Measurements from ENCODE around the gene PCBP3.

PCBP3 gene

GRCh38 chr21:45983649-45983965, 340.1 kb downstream of the PCBP3 start:
- TF ChIP-seq EZH2 (IDR thresholded peaks at IDR 0.05; ENCODE audit: borderline replicate concordance, low read depth, low read length, severe bottlenecking) = no peak
- H3K9ac ChIP-seq (ENCODE audit: low read depth, low read length) = no peak overlapping the region
- no peak overlapping the region for H3K27ac ChIP-seq (ENCODE audit: low read length)
- H4K20me1 ChIP-seq (ENCODE audit: insufficient read depth, low read length) = no peaks in the 10 kb centered on the region
- H3K36me3 ChIP-seq (ENCODE audit: insufficient read depth, low read length) = no peaks in the 10 kb centered on the region
- no peaks in the 10 kb centered on the region for H3K9me3 ChIP-seq (ENCODE audit: insufficient read depth, low read length, severe bottlenecking)
- H3K4me3 ChIP-seq (ENCODE audit: low read depth in 1 of 2, low read length in 2 of 2) = no peak overlapping the region
- H3K4me2 ChIP-seq (ENCODE audit: insufficient read depth, low read length) = no peak overlapping the region
- no peak for DNase-seq
- no peak for ATAC-seq (ENCODE audit: insufficient read depth, low read depth)
- H3K27me3 ChIP-seq (ENCODE audit: insufficient read depth, low read length, poor library complexity) = no peaks in the 10 kb centered on the region
- no peaks in the 10 kb centered on the region for H3K79me2 ChIP-seq (ENCODE audit: insufficient read depth, low read length)
- H2AFZ ChIP-seq (ENCODE audit: low read depth, low read length) = no peak overlapping the region
- peaks cover 15% of the 10 kb centered on the region for H3K4me1 ChIP-seq (ENCODE audit: insufficient read depth, low read length)

GRCh38 chr21:45983981-45984551, 340.5 kb downstream of the PCBP3 start:
- no peaks in the 10 kb centered on the region for H3K27me3 ChIP-seq (ENCODE audit: insufficient read depth, low read length, poor library complexity)

GRCh38 chr21:45984584-45985095, 341.1 kb downstream of the PCBP3 start:
- TF ChIP-seq CTCF (IDR thresholded peaks at IDR 0.05; ENCODE audit: borderline replicate concordance, extremely low read depth, low read length, poor library complexity, severe bottlenecking) (no peak), EZH2 (IDR thresholded peaks at IDR 0.05; ENCODE audit: borderline replicate concordance, low read depth, low read length, severe bottlenecking) (no peak)
- no peaks in the 10 kb centered on the region for H3K9me3 ChIP-seq (ENCODE audit: insufficient read depth, low read length, severe bottlenecking)
- no peak for DNase-seq
- ATAC-seq (ENCODE audit: insufficient read depth, low read depth) = no peak
- no peak overlapping the region for H3K27ac ChIP-seq (ENCODE audit: low read length)
- H4K20me1 ChIP-seq (ENCODE audit: insufficient read depth, low read length) = no peaks in the 10 kb centered on the region
- no peaks in the 10 kb centered on the region for H3K79me2 ChIP-seq (ENCODE audit: insufficient read depth, low read length)
- H3K4me2 ChIP-seq (ENCODE audit: insufficient read depth, low read length) = no peak overlapping the region
- no peak overlapping the region for H3K9ac ChIP-seq (ENCODE audit: low read depth, low read length)
- no peak overlapping the region for H3K4me3 ChIP-seq (ENCODE audit: low read depth in 1 of 2, low read length in 2 of 2)
- peaks cover 15% of the 10 kb centered on the region for H3K4me1 ChIP-seq (ENCODE audit: insufficient read depth, low read length)
- H3K36me3 ChIP-seq (ENCODE audit: insufficient read depth, low read length) = no peaks in the 10 kb centered on the region
- H3K27me3 ChIP-seq (ENCODE audit: insufficient read depth, low read length, poor library complexity) = no peaks in the 10 kb centered on the region
- no peak overlapping the region for H2AFZ ChIP-seq (ENCODE audit: low read depth, low read length)

More at GRCh38 chr21:45983981-45984551, 340.5 kb downstream of the PCBP3 start:
- H3K79me2 ChIP-seq (ENCODE audit: insufficient read depth, low read length) = no peaks in the 10 kb centered on the region
- H3K27ac ChIP-seq (ENCODE audit: low read length) = no peak overlapping the region
- TF ChIP-seq EZH2 (IDR thresholded peaks at IDR 0.05; ENCODE audit: borderline replicate concordance, low read depth, low read length, severe bottlenecking) (no peak), CTCF (IDR thresholded peaks at IDR 0.05; ENCODE audit: borderline replicate concordance, extremely low read depth, low read length, poor library complexity, severe bottlenecking) (no peak)
- no peak overlapping the region for H3K9ac ChIP-seq (ENCODE audit: low read depth, low read length)
- no peak overlapping the region for H3K4me2 ChIP-seq (ENCODE audit: insufficient read depth, low read length)
- DNase-seq (no peak), ATAC-seq (ENCODE audit: insufficient read depth, low read depth) (no peak)
- H3K9me3 ChIP-seq (ENCODE audit: insufficient read depth, low read length, severe bottlenecking) = no peaks in the 10 kb centered on the region
- no peak overlapping the region for H3K4me3 ChIP-seq (ENCODE audit: low read depth in 1 of 2, low read length in 2 of 2)
- no peak overlapping the region for H2AFZ ChIP-seq (ENCODE audit: low read depth, low read length)
- no peaks in the 10 kb centered on the region for H4K20me1 ChIP-seq (ENCODE audit: insufficient read depth, low read length)
- peaks cover 15% of the 10 kb centered on the region for H3K4me1 ChIP-seq (ENCODE audit: insufficient read depth, low read length)
- H3K36me3 ChIP-seq (ENCODE audit: insufficient read depth, low read length) = no peaks in the 10 kb centered on the region

GRCh38 chr21:45985471-45986315, 342.2 kb downstream of the PCBP3 start:
- Histone ChIP-seq H2AFZ (ENCODE audit: low read depth, low read length) (no peak overlapping the region), H3K4me3 (ENCODE audit: low read depth in 1 of 2, low read length in 2 of 2) (no peak overlapping the region), H3K36me3 (ENCODE audit: insufficient read depth, low read length) (no peaks in the 10 kb centered on the region), H3K79me2 (ENCODE audit: insufficient read depth, low read length) (no peaks in the 10 kb centered on the region), H3K27ac (ENCODE audit: low read length) (no peak overlapping the region), H3K27me3 (ENCODE audit: insufficient read depth, low read length, poor library complexity) (no peaks in the 10 kb centered on the region), H3K9ac (ENCODE audit: low read depth, low read length) (no peak overlapping the region), H4K20me1 (ENCODE audit: insufficient read depth, low read length) (no peaks in the 10 kb centered on the region), H3K4me1 (ENCODE audit: insufficient read depth, low read length) (peaks cover 11% of the 10 kb centered on the region), H3K4me2 (ENCODE audit: insufficient read depth, low read length) (no peak overlapping the region), H3K9me3 (ENCODE audit: insufficient read depth, low read length, severe bottlenecking) (no peaks in the 10 kb centered on the region)
- TF ChIP-seq EZH2 (IDR thresholded peaks at IDR 0.05; ENCODE audit: borderline replicate concordance, low read depth, low read length, severe bottlenecking) (no peak), CTCF (IDR thresholded peaks at IDR 0.05; ENCODE audit: borderline replicate concordance, extremely low read depth, low read length, poor library complexity, severe bottlenecking) (no peak)
- ATAC-seq (ENCODE audit: insufficient read depth, low read depth) (no peak), DNase-seq (no peak)
